Endodermal cell (in vitro differentiated cells): ENCODE data around the gene ARHGAP12. TPM values are rescaled to one million over a fixed set of nuclear protein-coding genes. Genes with fewer than 3 reads are reported as not detected.

Source experiments
- DNase-seq: peaks from one replicate; pipeline ENCODE4 v3.0.0-alpha.2; 2017
- H3K27ac ChIP-seq: 2 replicates; pipeline ENCODE4 v1.5.1; 2013; ENCODE audit warnings: mild to moderate bottlenecking, low read depth, low read length, moderate library complexity
- H3K27me3 ChIP-seq: 2 replicates; pipeline ENCODE4 v1.6.1; 2013; ENCODE audit warnings: mild to moderate bottlenecking, low read length, moderate library complexity; ENCODE audit not compliant: insufficient read depth, control insufficient read depth, poor library complexity, severe bottlenecking
- H3K36me3 ChIP-seq: 2 replicates; pipeline ENCODE4 v1.7.0; 2013; ENCODE audit warnings: mild to moderate bottlenecking, low read length, moderate library complexity; ENCODE audit not compliant: control insufficient read depth, insufficient read depth
- H3K4me1 ChIP-seq: one replicate; pipeline ENCODE4 v1.7.0; 2013; ENCODE audit warnings: low read length; ENCODE audit not compliant: control insufficient read depth, insufficient read depth
- H3K4me3 ChIP-seq: 2 replicates; pipeline ENCODE4 v1.5.1; 2013; ENCODE audit warnings: mild to moderate bottlenecking, low read length, moderate library complexity
- H3K9ac ChIP-seq: 2 replicates; pipeline ENCODE4 v1.6.1; 2013; ENCODE audit warnings: mild to moderate bottlenecking, low read length, moderate library complexity; ENCODE audit not compliant: poor library complexity, severe bottlenecking; ENCODE audit errors: extremely low read depth
- H3K9me3 ChIP-seq: 2 replicates; pipeline ENCODE4 v1.6.1; 2013; ENCODE audit warnings: mild to moderate bottlenecking, low read length, moderate library complexity; ENCODE audit not compliant: control insufficient read depth
- H3K27ac Mint-ChIP-seq: 2 replicates; pipeline ENCODE4 v1.8.0; 2020; ENCODE audit warnings: mixed read lengths
- H3K27me3 Mint-ChIP-seq: 2 replicates; pipeline ENCODE4 v1.8.0; 2021; ENCODE audit warnings: mild to moderate bottlenecking, mixed read lengths; ENCODE audit not compliant: insufficient read depth
- H3K36me3 Mint-ChIP-seq: 2 replicates; pipeline ENCODE4 v1.8.0; 2020; ENCODE audit warnings: low read depth, mixed read lengths
- H3K4me1 Mint-ChIP-seq: 2 replicates; pipeline ENCODE4 v1.8.0; 2020; ENCODE audit warnings: mixed read lengths
- H3K4me3 Mint-ChIP-seq: 2 replicates; pipeline ENCODE4 v1.8.0; 2020; ENCODE audit warnings: mild to moderate bottlenecking, moderate library complexity, mixed read lengths
- H3K9me3 Mint-ChIP-seq: 2 replicates; pipeline ENCODE4 v1.8.0; 2020; ENCODE audit warnings: mild to moderate bottlenecking, mixed read lengths
- WGBS, 2 experiments: methylation state at CpG; one replicate each; pipeline versions ENCODE4 v1.1.5 to v1.1.7; 2013; ENCODE audit warnings: missing lambda C conversion rate in 2 of 2, mixed read lengths in 1 of 2; ENCODE audit not compliant: insufficient coverage in 1 of 2, insufficient read length in 1 of 2; 5-methylcytosine and 5-hydroxymethylcytosine counted together
- total RNA-seq, 2 donors: library from RNA; stranded (reverse); fragmentation: NEBNext Ultra II Directional in 1 of 2; extraction: Animal tissue kit (Norgen Biotek cat#: 25700) in 1 of 2; gene quantifications; 2 replicates in 1 of 2; 3 replicates in 1 of 2; pipeline ENCODE4 v1.2.1, GENCODE V29; 2021
- TF ChIP-seq, protein P1 (sequence below): fragments of 200-600 bp; sonication (generic); conservative IDR thresholded peaks from 2 replicates; pipeline ENCODE4 v1.5.0; 2021; ENCODE audit warnings: antibody characterized with exemption, mild to moderate bottlenecking

ARHGAP12 gene
- total RNA-seq, 2 donors from 2014 or later = 49.6 to 49.8 TPM

DNA sequence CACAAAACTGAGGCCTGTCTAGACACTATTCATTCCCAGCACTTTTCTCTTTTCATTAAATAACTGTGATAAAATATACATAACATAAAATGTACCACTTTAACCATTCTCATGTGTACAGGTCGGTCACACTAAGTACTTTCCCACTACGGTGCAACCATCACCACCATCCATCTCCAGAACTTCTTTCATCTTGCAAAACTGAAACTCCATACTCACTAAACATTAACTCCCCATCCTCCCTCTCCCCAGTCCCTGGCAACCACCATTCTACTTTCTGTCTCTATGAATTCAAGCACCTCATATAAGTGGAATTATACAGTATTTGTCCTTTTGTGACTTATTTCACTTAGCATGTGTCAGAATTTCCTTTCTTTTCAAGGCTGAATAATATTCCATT is 53.0 kb downstream of the ARHGAP12 start:
- no peak overlapping the region for H3K27ac ChIP-seq
- TF ChIP-seq, protein P1, sequence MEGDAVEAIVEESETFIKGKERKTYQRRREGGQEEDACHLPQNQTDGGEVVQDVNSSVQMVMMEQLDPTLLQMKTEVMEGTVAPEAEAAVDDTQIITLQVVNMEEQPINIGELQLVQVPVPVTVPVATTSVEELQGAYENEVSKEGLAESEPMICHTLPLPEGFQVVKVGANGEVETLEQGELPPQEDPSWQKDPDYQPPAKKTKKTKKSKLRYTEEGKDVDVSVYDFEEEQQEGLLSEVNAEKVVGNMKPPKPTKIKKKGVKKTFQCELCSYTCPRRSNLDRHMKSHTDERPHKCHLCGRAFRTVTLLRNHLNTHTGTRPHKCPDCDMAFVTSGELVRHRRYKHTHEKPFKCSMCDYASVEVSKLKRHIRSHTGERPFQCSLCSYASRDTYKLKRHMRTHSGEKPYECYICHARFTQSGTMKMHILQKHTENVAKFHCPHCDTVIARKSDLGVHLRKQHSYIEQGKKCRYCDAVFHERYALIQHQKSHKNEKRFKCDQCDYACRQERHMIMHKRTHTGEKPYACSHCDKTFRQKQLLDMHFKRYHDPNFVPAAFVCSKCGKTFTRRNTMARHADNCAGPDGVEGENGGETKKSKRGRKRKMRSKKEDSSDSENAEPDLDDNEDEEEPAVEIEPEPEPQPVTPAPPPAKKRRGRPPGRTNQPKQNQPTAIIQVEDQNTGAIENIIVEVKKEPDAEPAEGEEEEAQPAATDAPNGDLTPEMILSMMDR = no peak
- H3K36me3 ChIP-seq = no peaks in the 10 kb centered on the region
- WGBS, 2 experiments = 97 to 100% methylated on average over 1 to 2 of the region's 2 CpGs
- DNase-seq = no peak
- H3K4me1 Mint-ChIP-seq = peaks cover 15% of the 10 kb centered on the region
- H3K27me3 Mint-ChIP-seq = no peaks in the 10 kb centered on the region
- no peak overlapping the region for H3K4me3 ChIP-seq
- no peak overlapping the region for H3K27ac Mint-ChIP-seq
- no peaks in the 10 kb centered on the region for H3K9me3 ChIP-seq
- H3K9me3 Mint-ChIP-seq = no peaks in the 10 kb centered on the region
- H3K9ac ChIP-seq = no peak overlapping the region
- peaks cover 9% of the 10 kb centered on the region for H3K36me3 Mint-ChIP-seq
- H3K27me3 ChIP-seq = no peaks in the 10 kb centered on the region
- no peak overlapping the region for H3K4me3 Mint-ChIP-seq
- H3K4me1 ChIP-seq = no peaks in the 10 kb centered on the region

DNA sequence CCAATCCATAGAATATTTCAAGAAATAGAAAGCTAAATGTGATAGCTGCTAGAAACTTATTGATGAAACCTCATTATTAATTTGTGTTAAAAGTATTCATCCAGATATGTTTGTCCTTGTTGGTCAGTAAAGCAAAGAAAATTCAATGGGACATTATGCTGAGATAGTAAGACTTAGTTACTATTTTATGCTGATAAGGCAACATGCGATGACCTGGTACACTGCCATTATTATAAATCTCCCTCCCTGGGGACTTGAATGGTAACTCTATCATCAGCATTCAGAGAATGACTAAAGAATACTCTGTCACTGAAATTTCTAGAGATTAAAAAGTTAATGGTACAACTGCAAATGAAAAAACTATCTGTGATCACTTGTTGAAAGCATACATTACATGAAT is 54.9 kb downstream of the ARHGAP12 start:
- no peaks in the 10 kb centered on the region for H3K27me3 ChIP-seq
- H3K9me3 ChIP-seq = no peaks in the 10 kb centered on the region
- Mint-ChIP-seq H3K27ac (no peak overlapping the region), H3K4me3 (no peak overlapping the region), H3K27me3 (no peaks in the 10 kb centered on the region), H3K9me3 (no peaks in the 10 kb centered on the region), H3K4me1 (peaks cover 15% of the 10 kb centered on the region), H3K36me3 (no peaks in the 10 kb centered on the region)
- DNase-seq = no peak
- no peak overlapping the region for H3K4me3 ChIP-seq
- no peak overlapping the region for H3K9ac ChIP-seq
- no peak overlapping the region for H3K27ac ChIP-seq
- 100% methylated on average over 1 of the region's 1 CpG; no CpG with 5 or more reads in 1 of the 2 experiments for WGBS, 2 experiments
- TF ChIP-seq, protein P1 = no peak
- no peaks in the 10 kb centered on the region for H3K36me3 ChIP-seq
- no peaks in the 10 kb centered on the region for H3K4me1 ChIP-seq

DNA sequence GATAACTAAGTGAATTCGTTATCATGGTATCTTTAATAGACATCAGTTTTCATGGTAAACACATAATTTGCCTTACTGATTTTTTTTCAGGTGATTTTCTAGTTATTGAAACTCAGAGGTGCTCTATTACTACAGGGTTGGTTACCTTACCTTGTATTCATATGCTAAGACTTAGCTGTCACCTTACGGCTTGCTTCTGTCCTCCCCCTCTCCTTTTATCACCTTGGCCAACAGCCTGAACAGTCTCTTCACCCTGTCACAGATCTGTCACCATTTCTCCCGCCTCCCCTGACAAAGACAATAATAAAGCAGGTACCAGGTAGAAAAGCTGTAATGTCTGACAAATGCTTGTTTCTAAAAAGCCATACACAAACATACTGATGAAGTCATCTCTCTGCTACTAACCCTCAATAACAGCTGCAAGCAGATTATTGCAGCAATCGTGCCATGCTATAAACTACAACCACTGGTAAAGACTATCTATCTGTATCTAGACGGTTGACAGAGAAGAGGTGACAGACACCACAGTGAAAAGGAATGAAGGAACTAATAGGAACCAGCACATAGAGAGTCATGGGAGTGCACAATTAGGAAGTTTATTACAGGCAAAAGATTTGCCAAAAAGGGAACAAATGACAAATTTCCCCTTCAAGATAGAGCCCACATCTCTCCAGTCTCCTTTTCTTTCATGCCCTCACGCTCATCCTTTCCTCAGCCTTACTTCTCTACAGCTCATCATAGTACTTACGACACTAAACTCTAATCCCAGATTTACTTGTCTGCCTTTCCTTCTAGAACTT is 57.2 kb downstream of the ARHGAP12 start:
- Histone ChIP-seq H3K4me1 (no peaks in the 10 kb centered on the region), H3K36me3 (peaks cover 4% of the 10 kb centered on the region), H3K27ac (no peak overlapping the region), H3K4me3 (no peak overlapping the region), H3K9ac (no peak overlapping the region), H3K27me3 (no peaks in the 10 kb centered on the region), H3K9me3 (no peaks in the 10 kb centered on the region)
- TF ChIP-seq, protein P1 = no peak
- Mint-ChIP-seq H3K4me3 (no peak overlapping the region), H3K27me3 (no peaks in the 10 kb centered on the region), H3K9me3 (no peaks in the 10 kb centered on the region), H3K36me3 (peaks cover 4% of the 10 kb centered on the region), H3K27ac (no peak overlapping the region), H3K4me1 (peaks cover 3% of the 10 kb centered on the region)
- 82 to 97% methylated on average over 2 to 7 of the region's 7 CpGs for WGBS, 2 experiments
- DNase-seq = peak; percentile 48
